Panc1 (cell line): ENCODE measurements around the gene FAM149B1.

Experiments used
- TCF7L2 ChIP-seq: IDR thresholded peaks from 2 replicates; pipeline ENCODE4 v1.6.1; 2011; ENCODE audit warnings: mild to moderate bottlenecking, low read depth, low read length, inconsistent platforms
- TF ChIP-seq, protein P1 (sequence below): fragments of 450-650 bp; IDR thresholded peaks from 2 replicates; pipeline ENCODE4 v1.5.1; 2017; ENCODE audit warnings: mild to moderate bottlenecking

- TF ChIP-seq, protein P1, sequence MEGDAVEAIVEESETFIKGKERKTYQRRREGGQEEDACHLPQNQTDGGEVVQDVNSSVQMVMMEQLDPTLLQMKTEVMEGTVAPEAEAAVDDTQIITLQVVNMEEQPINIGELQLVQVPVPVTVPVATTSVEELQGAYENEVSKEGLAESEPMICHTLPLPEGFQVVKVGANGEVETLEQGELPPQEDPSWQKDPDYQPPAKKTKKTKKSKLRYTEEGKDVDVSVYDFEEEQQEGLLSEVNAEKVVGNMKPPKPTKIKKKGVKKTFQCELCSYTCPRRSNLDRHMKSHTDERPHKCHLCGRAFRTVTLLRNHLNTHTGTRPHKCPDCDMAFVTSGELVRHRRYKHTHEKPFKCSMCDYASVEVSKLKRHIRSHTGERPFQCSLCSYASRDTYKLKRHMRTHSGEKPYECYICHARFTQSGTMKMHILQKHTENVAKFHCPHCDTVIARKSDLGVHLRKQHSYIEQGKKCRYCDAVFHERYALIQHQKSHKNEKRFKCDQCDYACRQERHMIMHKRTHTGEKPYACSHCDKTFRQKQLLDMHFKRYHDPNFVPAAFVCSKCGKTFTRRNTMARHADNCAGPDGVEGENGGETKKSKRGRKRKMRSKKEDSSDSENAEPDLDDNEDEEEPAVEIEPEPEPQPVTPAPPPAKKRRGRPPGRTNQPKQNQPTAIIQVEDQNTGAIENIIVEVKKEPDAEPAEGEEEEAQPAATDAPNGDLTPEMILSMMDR: no peak
- TF ChIP-seq TCF7L2: no peak
Measured at GRCh38 chr10:73251683-73252444, 83.9 kb downstream of the FAM149B1 start.
